GM18870 (cell line): ENCODE results near the gene LELP1.
"Not testable (repeated sequence)": the region's sequence is repeated elsewhere in the genome, so short reads cannot be mapped to it uniquely, and the experiment has no call there.

Experiments used
- ATAC-seq: cut with Tn5 transposase; IDR thresholded peaks from one replicate; pipeline ENCODE4 v1.9.1; 2021; ENCODE audit warnings: moderate library complexity; ENCODE audit not compliant: unreplicated experiment

The LELP1 gene

DNA sequence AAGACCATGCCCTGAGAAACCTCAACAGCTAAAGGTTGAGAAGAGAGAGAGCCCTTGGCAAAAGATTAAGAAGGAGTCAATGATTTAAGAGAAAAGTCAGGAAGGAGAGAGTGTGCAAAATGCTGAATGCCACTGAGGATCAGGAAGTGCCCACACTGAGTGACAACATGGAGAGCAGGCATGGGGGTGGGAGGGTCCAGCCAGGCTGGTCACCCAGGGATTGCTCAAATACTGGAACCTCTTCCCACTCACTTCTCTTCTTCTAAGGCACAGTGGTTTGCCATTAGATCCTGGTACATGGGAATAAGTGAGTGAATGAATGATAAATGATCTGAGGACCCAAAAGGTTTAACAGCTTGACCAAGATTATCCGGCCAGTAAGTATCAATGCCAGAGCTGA is 25.3 kb downstream of the LELP1 start:
- ATAC-seq: no peak

- not testable (repeated sequence) for ATAC-seq
Observed at GRCh38 chr1:153229076-153229829, 26.0 kb downstream of the LELP1 start.

DNA sequence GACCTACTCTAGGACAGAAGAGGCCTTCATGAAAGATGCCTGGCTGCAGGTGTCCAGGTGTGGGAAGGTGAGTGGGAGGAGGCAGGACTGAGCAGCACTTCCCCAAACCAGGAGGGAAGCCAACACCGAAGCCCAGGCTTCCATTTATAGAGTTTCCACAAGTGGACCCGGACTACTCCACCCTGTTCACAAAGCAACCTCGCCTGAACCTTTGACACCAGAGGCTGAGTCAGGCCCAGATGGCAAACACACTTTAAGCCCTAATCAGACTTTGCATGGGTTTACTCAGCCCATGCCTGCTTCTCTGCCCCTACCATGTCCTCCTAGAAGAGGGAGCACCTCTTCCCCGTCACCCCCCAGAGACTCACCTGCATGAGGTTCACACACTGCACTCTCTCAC is 28.1 kb downstream of the LELP1 start:
- ATAC-seq: no peak

GRCh38 chr1:153231785-153232184 is 28.6 kb downstream of the LELP1 start:
- no peak for ATAC-seq

DNA sequence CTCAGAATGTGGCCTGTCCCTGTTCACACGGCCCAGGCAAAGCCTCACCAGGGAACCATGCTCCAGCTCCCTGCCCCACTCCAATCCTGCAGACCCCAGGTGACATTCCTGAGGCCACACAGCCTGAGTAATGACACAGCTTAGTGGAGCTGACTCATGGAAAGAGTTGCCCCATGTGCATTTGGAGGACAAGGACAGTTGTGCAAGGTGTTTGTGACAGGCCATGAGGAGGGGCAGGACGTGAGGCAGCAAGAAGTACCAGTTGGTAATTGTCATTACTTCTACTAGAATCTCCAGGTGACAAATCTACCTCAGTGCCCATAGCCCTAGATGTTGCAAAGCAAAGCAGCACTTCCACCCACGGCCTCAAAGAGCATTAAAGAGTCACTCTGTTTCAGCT is 29.3 kb downstream of the LELP1 start:
- ATAC-seq: no peak

DNA sequence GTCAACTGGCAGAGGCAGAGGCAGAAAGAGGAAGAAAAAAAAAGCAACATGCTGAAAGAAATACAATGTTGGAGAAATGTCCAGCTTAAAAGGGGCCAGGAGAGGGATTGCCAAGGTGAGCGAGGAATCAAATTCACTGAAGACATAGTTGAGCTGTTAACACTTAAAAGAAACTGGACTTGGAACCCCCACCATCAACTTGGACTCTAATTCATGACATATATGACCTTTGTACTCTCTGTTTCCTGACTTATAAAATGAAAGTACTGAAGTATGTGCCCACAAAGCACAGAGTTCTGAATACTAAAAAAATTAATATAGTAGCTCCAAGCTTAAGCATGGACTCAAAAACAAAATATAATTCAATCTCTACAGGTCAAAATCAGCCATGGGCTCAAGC is 30.2 kb downstream of the LELP1 start:
- no peak for ATAC-seq

DNA sequence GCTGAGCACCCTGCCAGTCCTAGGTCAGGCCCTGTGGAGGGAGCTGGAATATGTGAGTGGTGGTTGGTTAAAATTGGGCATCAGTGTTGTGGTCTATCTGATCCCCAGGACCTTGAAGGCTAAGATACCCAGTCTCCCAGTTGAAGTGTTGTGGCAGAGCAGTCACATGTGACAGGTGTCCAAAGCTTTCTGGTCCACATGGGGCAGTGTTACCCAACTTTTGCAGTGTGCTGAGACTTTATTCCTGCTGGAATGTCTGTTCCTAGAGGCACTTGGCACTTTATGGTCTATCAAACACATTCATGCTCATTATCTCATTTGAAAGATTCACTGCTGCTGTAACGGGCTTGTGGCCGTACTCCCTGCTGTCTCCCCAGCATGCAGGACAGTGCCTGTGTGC is 35.3 kb downstream of the LELP1 start:
- no peak for ATAC-seq

GRCh38 chr1:153242160-153242559 is 38.9 kb downstream of the LELP1 start:
- no peak for ATAC-seq

- ATAC-seq: no peak
Observed at GRCh38 chr1:153245466-153245865, 42.2 kb downstream of the LELP1 start.

DNA sequence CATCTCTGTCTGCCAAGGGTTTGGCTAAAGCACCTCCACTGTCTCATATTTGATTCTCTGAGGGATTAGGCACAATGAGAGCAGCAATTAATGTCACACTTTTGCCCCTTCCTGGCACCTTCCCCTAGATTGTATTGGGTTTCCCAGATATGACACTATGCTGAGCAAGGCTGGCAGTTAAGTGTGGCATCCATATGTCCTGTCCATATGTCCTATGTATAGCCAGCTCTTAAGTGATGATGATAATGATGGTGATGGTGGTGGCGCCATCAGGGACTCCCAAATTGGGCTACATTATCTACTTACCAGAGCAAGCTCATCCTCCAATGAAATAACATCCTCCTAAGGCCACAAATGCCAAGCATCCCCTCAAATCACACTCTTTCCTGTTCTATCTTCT is 42.8 kb downstream of the LELP1 start:
- ATAC-seq: no peak

- ATAC-seq: no peak
Observed at GRCh38 chr1:153246825-153247224, 43.6 kb downstream of the LELP1 start.

- no peak for ATAC-seq
Observed at GRCh38 chr1:153248176-153248879, 45.1 kb downstream of the LELP1 start.

DNA sequence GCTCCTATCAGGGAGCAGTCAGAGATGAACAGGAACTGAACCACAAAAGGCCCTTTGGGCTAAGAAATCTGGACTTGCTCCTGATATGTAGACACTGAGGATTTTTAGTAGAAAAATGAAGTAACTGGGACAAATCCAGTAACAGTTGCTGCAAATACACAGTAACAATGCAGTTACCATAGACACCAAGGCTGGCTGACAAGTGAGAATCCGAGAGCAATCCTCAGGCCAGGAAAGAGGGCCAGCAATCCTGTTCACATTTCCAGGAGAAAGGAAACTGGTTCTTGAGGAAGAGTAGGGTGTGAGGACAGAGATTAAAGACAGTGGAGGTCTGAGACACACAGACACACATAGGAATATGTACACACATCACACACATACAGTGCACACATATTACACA is 46.9 kb downstream of the LELP1 start:
- no peak for ATAC-seq

DNA sequence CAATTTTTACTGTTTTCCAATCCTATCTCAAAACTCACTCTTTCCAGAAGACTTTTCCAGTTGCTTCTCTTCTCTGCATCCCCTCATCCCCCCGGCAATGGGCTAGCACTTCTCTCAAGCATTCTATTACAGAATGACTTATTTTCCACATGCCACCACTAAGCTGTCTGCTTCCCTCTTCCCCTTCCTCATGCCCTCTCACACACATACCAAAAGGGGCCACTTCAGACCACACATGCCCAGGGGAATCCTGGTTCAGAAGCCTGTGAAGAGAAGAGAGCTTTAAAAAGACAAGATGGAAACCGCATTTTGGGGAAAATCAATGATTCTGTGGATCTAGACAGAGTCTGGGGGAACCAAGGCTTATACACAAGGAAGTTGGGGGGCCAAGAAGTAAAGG is 47.9 kb downstream of the LELP1 start:
- no peak for ATAC-seq

DNA sequence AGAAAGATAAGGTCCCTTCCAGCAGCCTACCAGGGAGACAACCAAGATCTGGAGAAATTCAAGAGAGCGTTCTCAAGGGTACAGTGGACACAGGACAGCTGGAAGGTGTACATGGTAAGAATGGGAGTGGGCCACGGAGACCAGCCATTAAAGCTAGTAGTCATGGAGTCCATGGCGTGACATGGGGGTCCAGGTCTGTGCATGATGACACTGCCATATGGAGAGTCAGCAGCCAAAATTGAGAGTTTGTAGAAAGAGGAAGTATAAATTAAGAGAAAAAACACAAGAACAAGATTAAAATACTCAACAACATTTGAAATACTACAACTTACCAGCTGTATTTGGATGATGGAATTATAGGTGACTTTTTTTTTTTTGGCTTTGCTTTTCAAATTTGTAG is 48.3 kb downstream of the LELP1 start:
- ATAC-seq: no peak

DNA sequence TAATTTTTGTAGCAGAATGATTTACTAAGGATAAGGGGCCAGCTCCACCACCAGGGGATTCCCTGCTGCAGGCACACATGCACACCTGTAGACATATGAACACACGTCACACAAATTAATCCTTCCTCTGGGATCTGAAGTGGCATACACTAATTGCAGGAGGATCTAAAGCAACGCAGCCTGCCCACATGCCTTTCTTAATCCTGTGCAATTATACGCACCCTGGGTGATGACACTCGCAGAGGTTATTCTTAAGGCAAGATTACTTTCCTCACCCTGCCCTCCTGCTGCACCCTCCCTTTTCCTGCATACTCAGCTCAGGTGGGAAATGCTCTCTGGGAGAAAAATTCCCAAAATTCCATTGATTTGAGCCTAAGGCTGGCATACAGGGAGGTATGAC is 48.8 kb downstream of the LELP1 start:
- ATAC-seq: no peak

- no peak for ATAC-seq
Observed at GRCh38 chr1:153253076-153253475, 49.8 kb downstream of the LELP1 start.

DNA sequence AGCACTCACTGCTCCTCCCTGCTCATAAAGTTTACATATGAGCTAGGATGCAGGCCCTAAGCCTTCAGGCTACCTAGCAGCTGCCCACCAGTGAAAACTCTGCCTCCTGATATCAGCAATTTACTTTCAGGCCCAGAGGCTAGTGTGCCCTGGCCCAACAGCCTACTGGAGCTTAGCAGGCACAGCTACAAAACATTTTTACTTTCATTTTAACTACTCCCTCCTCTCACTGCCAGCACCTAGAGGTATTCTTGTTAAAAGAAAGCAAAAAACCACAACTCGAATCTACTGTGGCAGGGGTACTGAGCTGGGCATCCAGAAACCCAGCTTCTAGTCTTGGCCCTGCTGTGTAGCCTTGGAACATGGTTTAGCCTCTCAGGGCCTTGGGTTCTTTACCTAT is 50.5 kb downstream of the LELP1 start:
- no peak for ATAC-seq
